Central memory CD8-positive, alpha-beta T cell (primary cell): ENCODE results near the gene CRADD.
"Not testable (repeated sequence)": the region's sequence is repeated elsewhere in the genome, so short reads cannot be mapped to it uniquely, and the experiment has no call there.

Experiments
- ATAC-seq: fragments of 150-1000 bp; cut with Tn5 transposase; replicated peaks from 2 replicates; pipeline ENCODE4 v1.10.0; 2022; ENCODE audit warnings: mild to moderate bottlenecking, moderate FRiP score, moderate number of reproducible peaks; ENCODE audit not compliant: poor library complexity, severe bottlenecking; ENCODE audit errors: extremely low read depth
- DNase-seq, 2 donors: peaks; one replicate each; pipeline ENCODE4 v3.0.0; 2021; ENCODE audit warnings: low spot score in 2 of 2
- H3K27ac Mint-ChIP-seq: one replicate; pipeline ENCODE4 v1.8.0; 2022; ENCODE audit warnings: low read depth, mild to moderate bottlenecking, moderate library complexity, mixed read lengths
- H3K27me3 Mint-ChIP-seq: one replicate; pipeline ENCODE4 v1.8.0; 2022; ENCODE audit warnings: mixed read lengths
- H3K36me3 Mint-ChIP-seq: one replicate; pipeline ENCODE4 v1.8.0; 2022; ENCODE audit warnings: mild to moderate bottlenecking, moderate library complexity, mixed read lengths; ENCODE audit not compliant: insufficient read depth
- H3K4me1 Mint-ChIP-seq: one replicate; pipeline ENCODE4 v1.8.0; 2022; ENCODE audit warnings: mixed read lengths
- H3K4me3 Mint-ChIP-seq: one replicate; pipeline ENCODE4 v1.8.0; 2022; ENCODE audit warnings: mild to moderate bottlenecking, moderate library complexity, mixed read lengths
- H3K9me3 Mint-ChIP-seq: one replicate; pipeline ENCODE4 v1.8.0; 2022; ENCODE audit warnings: mixed read lengths

Gene CRADD

GRCh38 chr12:93918262-93918661 lies 241.1 kb downstream of the CRADD start:
- no peaks in the 10 kb centered on the region for H3K36me3 Mint-ChIP-seq
- no peaks in the 10 kb centered on the region for H3K4me1 Mint-ChIP-seq
- no peaks in the 10 kb centered on the region for H3K9me3 Mint-ChIP-seq
- H3K4me3 Mint-ChIP-seq = no peak overlapping the region
- no peak for DNase-seq
- H3K27me3 Mint-ChIP-seq = peaks cover 9% of the 10 kb centered on the region
- ATAC-seq = no peak
- H3K27ac Mint-ChIP-seq = no peak overlapping the region

- H3K27me3 Mint-ChIP-seq = peaks cover 9% of the 10 kb centered on the region
- H3K27ac Mint-ChIP-seq = no peak overlapping the region
- no peaks in the 10 kb centered on the region for H3K9me3 Mint-ChIP-seq
- no peak for ATAC-seq
- no peak for DNase-seq
- H3K36me3 Mint-ChIP-seq = no peaks in the 10 kb centered on the region
- no peaks in the 10 kb centered on the region for H3K4me1 Mint-ChIP-seq
- no peak overlapping the region for H3K4me3 Mint-ChIP-seq
These were observed 241.7 kb downstream of the CRADD start for GRCh38 chr12:93918900-93919299.

GRCh38 chr12:93921521-93921920 lies 244.3 kb downstream of the CRADD start:
- Mint-ChIP-seq H3K4me1 (no peaks in the 10 kb centered on the region), H3K9me3 (no peaks in the 10 kb centered on the region), H3K27ac (no peak overlapping the region), H3K27me3 (peaks cover 23% of the 10 kb centered on the region), H3K36me3 (no peaks in the 10 kb centered on the region), H3K4me3 (no peak overlapping the region)
- ATAC-seq = no peak
- DNase-seq = no peak

GRCh38 chr12:93922583-93923006 lies 245.4 kb downstream of the CRADD start:
- DNase-seq (no peak), ATAC-seq (no peak)
- Mint-ChIP-seq H3K27me3 (peaks cover 23% of the 10 kb centered on the region), H3K4me3 (no peak overlapping the region), H3K36me3 (no peaks in the 10 kb centered on the region), H3K9me3 (no peaks in the 10 kb centered on the region), H3K27ac (no peak overlapping the region), H3K4me1 (no peaks in the 10 kb centered on the region)

GRCh38 chr12:93924367-93924766 lies 247.2 kb downstream of the CRADD start:
- no peak for ATAC-seq
- H3K4me3 Mint-ChIP-seq = no peak overlapping the region
- H3K4me1 Mint-ChIP-seq = no peaks in the 10 kb centered on the region
- peaks cover 15% of the 10 kb centered on the region for H3K27me3 Mint-ChIP-seq
- no peak overlapping the region for H3K27ac Mint-ChIP-seq
- DNase-seq = no peak
- no peaks in the 10 kb centered on the region for H3K9me3 Mint-ChIP-seq
- H3K36me3 Mint-ChIP-seq = no peaks in the 10 kb centered on the region

- H3K27ac Mint-ChIP-seq = no peak overlapping the region
- H3K36me3 Mint-ChIP-seq = no peaks in the 10 kb centered on the region
- H3K27me3 Mint-ChIP-seq = peaks cover 15% of the 10 kb centered on the region
- DNase-seq (no peak), ATAC-seq (no peak)
- no peak overlapping the region for H3K4me3 Mint-ChIP-seq
- no peaks in the 10 kb centered on the region for H3K4me1 Mint-ChIP-seq
- no peaks in the 10 kb centered on the region for H3K9me3 Mint-ChIP-seq
These were observed 248.5 kb downstream of the CRADD start for GRCh38 chr12:93925585-93926205.

- DNase-seq = no peak
- no peaks in the 10 kb centered on the region for H3K9me3 Mint-ChIP-seq
- no peak overlapping the region for H3K27ac Mint-ChIP-seq
- H3K4me3 Mint-ChIP-seq = no peak overlapping the region
- peaks cover 15% of the 10 kb centered on the region for H3K27me3 Mint-ChIP-seq
- no peaks in the 10 kb centered on the region for H3K36me3 Mint-ChIP-seq
- no peaks in the 10 kb centered on the region for H3K4me1 Mint-ChIP-seq
- ATAC-seq = no peak
These were observed 249.1 kb downstream of the CRADD start for GRCh38 chr12:93926237-93926636.

GRCh38 chr12:93929081-93929480 lies 251.9 kb downstream of the CRADD start:
- H3K4me3 Mint-ChIP-seq, ATAC-seq: not testable (repeated sequence)

GRCh38 chr12:93937812-93938211 lies 260.6 kb downstream of the CRADD start:
- DNase-seq (no peak), ATAC-seq (no peak)
- H3K27ac Mint-ChIP-seq = no peak overlapping the region
- no peak overlapping the region for H3K4me3 Mint-ChIP-seq
- no peaks in the 10 kb centered on the region for H3K36me3 Mint-ChIP-seq
- no peaks in the 10 kb centered on the region for H3K4me1 Mint-ChIP-seq
- H3K9me3 Mint-ChIP-seq = no peaks in the 10 kb centered on the region
- H3K27me3 Mint-ChIP-seq = peaks cover 10% of the 10 kb centered on the region

More at GRCh38 chr12:93929081-93929480, 251.9 kb downstream of the CRADD start:
- not testable (repeated sequence) for DNase-seq, H3K27ac Mint-ChIP-seq, H3K4me1 Mint-ChIP-seq, H3K36me3 Mint-ChIP-seq, H3K9me3 Mint-ChIP-seq
- peaks cover 24% of the 10 kb centered on the region for H3K27me3 Mint-ChIP-seq

GRCh38 chr12:93938317-93938716 lies 261.1 kb downstream of the CRADD start:
- Mint-ChIP-seq H3K36me3 (no peaks in the 10 kb centered on the region), H3K4me3 (no peak overlapping the region), H3K27ac (no peak overlapping the region), H3K27me3 (peaks cover 6% of the 10 kb centered on the region), H3K9me3 (no peaks in the 10 kb centered on the region), H3K4me1 (no peaks in the 10 kb centered on the region)
- ATAC-seq = no peak
- no peak for DNase-seq

GRCh38 chr12:93938931-93939330 lies 261.8 kb downstream of the CRADD start:
- no peaks in the 10 kb centered on the region for H3K4me1 Mint-ChIP-seq
- H3K27ac Mint-ChIP-seq = no peak overlapping the region
- ATAC-seq = no peak
- H3K27me3 Mint-ChIP-seq = no peaks in the 10 kb centered on the region
- no peaks in the 10 kb centered on the region for H3K9me3 Mint-ChIP-seq
- H3K4me3 Mint-ChIP-seq = no peak overlapping the region
- no peaks in the 10 kb centered on the region for H3K36me3 Mint-ChIP-seq
- DNase-seq = no peak

- Mint-ChIP-seq H3K27me3 (no peaks in the 10 kb centered on the region), H3K4me3 (no peak overlapping the region), H3K27ac (no peak overlapping the region), H3K36me3 (no peaks in the 10 kb centered on the region), H3K9me3 (no peaks in the 10 kb centered on the region), H3K4me1 (no peaks in the 10 kb centered on the region)
- no peak for ATAC-seq
- DNase-seq = no peak
These were observed 262.6 kb downstream of the CRADD start for GRCh38 chr12:93939641-93940325.

- no peak for DNase-seq
- Mint-ChIP-seq H3K27me3 (peaks cover 24% of the 10 kb centered on the region), H3K4me1 (no peaks in the 10 kb centered on the region), H3K36me3 (no peaks in the 10 kb centered on the region), H3K9me3 (no peaks in the 10 kb centered on the region), H3K27ac (no peak overlapping the region), H3K4me3 (no peak overlapping the region)
- ATAC-seq = no peak
These were observed 266.6 kb downstream of the CRADD start for GRCh38 chr12:93943780-93944179.
